Bronchial epithelial cell (primary cell): ENCODE results near the gene THSD4. TPM values are rescaled to one million over a fixed set of nuclear protein-coding genes. Genes with fewer than 3 reads are reported as not detected.

Source experiments
- DNase-seq: peaks from one replicate; pipeline ENCODE4 v3.0.0-alpha.2; 2010; ENCODE audit warnings: low read depth
- FAIRE-seq: peaks from 2 replicates; lab custom pipeline; 2011; peaks lifted over from hg19 to GRCh38; lab: Jason Lieb, UNC
- H3K27me3 ChIP-seq: 2 replicates; pipeline ENCODE4 v1.5.1; 2011; ENCODE audit warnings: low read length; ENCODE audit not compliant: control insufficient read depth, insufficient read depth
- H3K36me3 ChIP-seq: 2 replicates; pipeline ENCODE4 v1.5.1; 2011; ENCODE audit warnings: low read length; ENCODE audit not compliant: control insufficient read depth, insufficient read depth
- H3K4me3 ChIP-seq: 2 replicates; pipeline ENCODE4 v1.5.1; 2011; ENCODE audit warnings: mild to moderate bottlenecking, low read depth, low read length, control low read depth
- total RNA-seq: library from RNA; depleted of rRNA; stranded (reverse); fragments of >200 nt; gene quantifications from 2 replicates; pipeline ENCODE4 v1.2.1, GENCODE V29; 2014
- TF ChIP-seq, protein P1 (sequence below): IDR thresholded peaks from 2 replicates; pipeline ENCODE4 v1.5.1; 2011; ENCODE audit warnings: mild to moderate bottlenecking, moderate library complexity, low read length, control low read depth, inconsistent platforms; ENCODE audit not compliant: insufficient read depth, severe bottlenecking

The THSD4 gene
- total RNA-seq, 1 donor from 2014 or later = 14.5 TPM

DNA sequence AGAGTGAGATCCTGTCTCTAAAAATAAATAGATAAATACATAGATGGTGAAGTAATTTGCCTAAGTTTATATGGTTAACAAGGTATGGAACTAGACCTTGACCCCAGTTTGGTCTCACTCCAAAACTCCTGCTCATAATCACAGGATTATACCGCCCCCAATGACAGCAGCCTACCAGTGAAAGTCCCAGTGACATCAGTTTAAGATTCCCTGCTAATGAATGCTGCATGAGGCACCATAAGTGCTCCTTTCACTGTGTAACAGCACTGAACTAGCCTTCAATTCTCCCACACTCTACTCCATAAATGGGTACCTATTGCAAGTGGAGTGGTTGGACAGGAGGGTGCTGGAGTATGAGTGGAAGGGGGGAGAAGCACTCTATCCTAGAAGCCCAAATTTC, 23.7 kb upstream of the THSD4 start:
- FAIRE-seq = no peak
- no peak overlapping the region for H3K4me3 ChIP-seq
- TF ChIP-seq, protein P1, sequence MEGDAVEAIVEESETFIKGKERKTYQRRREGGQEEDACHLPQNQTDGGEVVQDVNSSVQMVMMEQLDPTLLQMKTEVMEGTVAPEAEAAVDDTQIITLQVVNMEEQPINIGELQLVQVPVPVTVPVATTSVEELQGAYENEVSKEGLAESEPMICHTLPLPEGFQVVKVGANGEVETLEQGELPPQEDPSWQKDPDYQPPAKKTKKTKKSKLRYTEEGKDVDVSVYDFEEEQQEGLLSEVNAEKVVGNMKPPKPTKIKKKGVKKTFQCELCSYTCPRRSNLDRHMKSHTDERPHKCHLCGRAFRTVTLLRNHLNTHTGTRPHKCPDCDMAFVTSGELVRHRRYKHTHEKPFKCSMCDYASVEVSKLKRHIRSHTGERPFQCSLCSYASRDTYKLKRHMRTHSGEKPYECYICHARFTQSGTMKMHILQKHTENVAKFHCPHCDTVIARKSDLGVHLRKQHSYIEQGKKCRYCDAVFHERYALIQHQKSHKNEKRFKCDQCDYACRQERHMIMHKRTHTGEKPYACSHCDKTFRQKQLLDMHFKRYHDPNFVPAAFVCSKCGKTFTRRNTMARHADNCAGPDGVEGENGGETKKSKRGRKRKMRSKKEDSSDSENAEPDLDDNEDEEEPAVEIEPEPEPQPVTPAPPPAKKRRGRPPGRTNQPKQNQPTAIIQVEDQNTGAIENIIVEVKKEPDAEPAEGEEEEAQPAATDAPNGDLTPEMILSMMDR = no peak

DNA sequence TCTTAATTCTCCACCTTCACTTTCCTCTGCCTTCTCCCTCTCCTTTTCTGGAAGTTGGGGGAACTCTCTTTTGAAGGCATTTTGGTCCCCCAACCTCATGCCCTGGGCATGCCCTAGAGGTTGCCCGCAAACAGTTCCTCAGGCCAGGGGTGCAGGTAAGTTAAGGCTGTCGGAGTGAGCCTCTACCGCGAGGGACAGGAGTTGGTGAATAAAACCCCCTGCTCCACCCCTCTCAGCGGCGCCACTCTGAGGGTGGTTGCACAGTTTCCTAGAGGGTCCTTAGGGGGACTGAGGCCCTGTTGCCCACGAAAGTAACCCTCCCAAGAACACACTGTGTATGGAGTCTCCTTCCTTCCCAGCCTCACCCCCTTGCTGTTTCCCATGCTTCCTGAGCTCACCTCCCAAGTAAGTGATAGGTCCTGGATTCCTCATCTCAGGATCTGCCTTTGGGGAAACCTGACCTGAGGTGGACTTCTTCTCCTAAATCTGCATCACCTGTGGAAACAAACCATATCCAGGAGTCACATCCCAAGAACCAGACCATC, 23.1 kb upstream of the THSD4 start:
- Histone ChIP-seq H3K4me3 (no peak overlapping the region), H3K27me3 (no peaks in the 10 kb centered on the region), H3K36me3 (no peaks in the 10 kb centered on the region)
- DNase-seq = no peak
- peak; percentile 28 for FAIRE-seq
- TF ChIP-seq, protein P1 = no peak

More for the DNA sequence above, 23.7 kb upstream of the THSD4 start:
- Histone ChIP-seq H3K36me3 (no peaks in the 10 kb centered on the region), H3K27me3 (no peaks in the 10 kb centered on the region)
- no peak for DNase-seq

DNA sequence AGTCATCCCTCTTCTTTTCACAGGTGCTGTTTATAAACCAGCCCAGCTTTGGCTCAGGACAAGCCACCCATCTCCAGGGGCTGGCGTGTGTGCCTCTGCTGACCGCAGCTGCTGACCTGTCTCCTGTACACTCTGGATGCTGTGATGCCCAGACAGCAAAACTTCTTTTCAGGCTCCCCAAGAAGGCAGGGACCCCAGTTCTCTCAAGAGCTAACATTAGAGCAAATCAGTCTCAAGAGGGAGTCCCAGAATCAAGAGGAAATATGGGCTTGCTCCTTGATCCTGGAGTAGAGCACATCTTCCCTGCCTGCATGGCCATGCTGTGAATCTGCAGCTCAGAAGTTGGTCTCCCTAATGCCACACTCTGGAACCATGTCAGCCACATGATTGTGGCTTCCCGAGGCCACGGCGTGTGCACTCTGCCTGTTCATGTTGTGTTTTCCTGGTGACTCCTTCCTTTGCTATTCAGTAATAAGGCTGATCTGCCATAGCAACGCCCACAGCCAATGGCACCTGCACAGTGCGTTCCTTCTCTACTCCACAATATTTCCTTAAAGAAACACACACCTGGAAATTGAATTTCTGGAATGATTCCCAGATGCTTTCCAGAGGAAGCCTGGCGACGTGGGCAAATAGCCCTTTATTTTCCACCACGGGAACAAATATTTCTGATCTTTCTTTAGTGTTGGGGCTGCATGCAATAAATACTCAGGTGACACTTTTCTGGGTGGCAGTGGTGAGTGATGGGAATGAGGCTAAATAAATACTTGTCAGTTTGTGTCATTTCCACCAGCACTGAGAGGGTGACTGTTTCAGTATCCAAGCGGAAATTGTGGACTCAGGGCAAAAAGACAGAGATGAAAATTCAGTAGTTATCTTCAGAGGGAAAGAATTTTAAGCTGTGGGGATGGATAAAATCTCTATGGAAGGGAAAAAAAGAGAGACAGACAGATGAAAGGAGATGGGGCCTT, 21.9 kb upstream of the THSD4 start:
- TF ChIP-seq, protein P1 = no peak
- no peaks in the 10 kb centered on the region for H3K36me3 ChIP-seq
- FAIRE-seq (peak; percentile 94), DNase-seq (peak; percentile 93)
- no peaks in the 10 kb centered on the region for H3K27me3 ChIP-seq
- H3K4me3 ChIP-seq = no peak overlapping the region

DNA sequence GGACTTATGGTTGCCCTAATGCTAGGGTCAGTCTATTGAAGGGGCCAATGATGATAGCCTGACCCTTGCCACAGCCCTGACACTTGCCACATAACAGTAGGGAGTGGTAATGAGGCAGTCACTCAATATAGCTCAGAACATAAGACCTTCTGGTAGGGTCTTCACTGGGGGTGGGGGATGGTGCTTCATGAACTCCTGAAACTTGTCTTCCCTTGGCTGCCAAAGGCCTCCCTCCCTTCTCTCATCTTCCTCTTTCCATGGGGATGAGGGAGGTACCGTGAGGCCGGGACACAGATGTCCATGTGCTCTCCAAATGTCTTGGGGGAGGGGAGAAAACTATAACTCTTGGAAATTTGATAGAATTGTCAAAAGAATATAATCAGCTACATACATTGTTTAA, 21.1 kb upstream of the THSD4 start:
- FAIRE-seq = no peak
- no peak for DNase-seq
- Histone ChIP-seq H3K4me3 (no peak overlapping the region), H3K36me3 (no peaks in the 10 kb centered on the region), H3K27me3 (no peaks in the 10 kb centered on the region)
- TF ChIP-seq, protein P1 = no peak

DNA sequence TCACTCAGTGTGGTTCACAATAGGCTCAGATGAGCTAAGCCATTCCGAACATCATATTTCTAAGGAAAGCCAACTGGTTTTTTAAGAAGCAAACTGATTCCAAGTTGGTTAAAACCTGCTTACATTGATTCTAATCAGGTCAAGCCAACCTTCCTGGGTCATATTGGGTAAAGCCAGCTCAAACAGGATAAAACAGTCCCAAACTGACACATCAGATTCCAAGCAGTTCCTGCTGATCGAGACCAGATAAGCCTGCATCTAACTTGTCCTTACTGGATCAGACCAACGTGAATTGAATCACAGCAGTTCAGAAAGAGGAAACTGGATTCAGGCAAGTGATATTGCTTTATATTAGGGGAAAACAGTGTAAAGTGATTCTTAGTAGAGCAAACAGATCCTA, 18.6 kb upstream of the THSD4 start:
- Histone ChIP-seq H3K4me3 (no peak overlapping the region), H3K27me3 (no peaks in the 10 kb centered on the region), H3K36me3 (no peaks in the 10 kb centered on the region)
- TF ChIP-seq, protein P1 = no peak
- no peak for FAIRE-seq
- peak; percentile 90 for DNase-seq
